Suppressor macrophage (primary cell): ENCODE measurements around the gene CFAP141.
"Not testable (repeated sequence)": the region's sequence is repeated elsewhere in the genome, so short reads cannot be mapped to it uniquely, and the experiment has no call there.

Experiments used
- DNase-seq, 4 experiments: peaks; one replicate each; pipeline ENCODE4 v3.0.0-alpha.2; 2020 to 2022
- total RNA-seq, 17 experiments: gene quantifications; one replicate each; lab custom pipeline; 2026; ENCODE audit warnings: mixed read lengths in 6 of 17, inconsistent platforms in 3 of 17; lab: John Stamatoyannopoulos, UW

Gene CFAP141
- total RNA-seq: 0 to 0.41 (median 0.07) reads per million in 17 experiments

- DNase-seq: no peak
These were observed at the start of gene CFAP141 for GRCh38 chr1:154206196-154206595. TSS of gene CFAP141 (minus strand) at chr1:154206333. CDS start at chr1:154206307, 26 bp downstream.

- no peak for DNase-seq
These were observed 47.5 kb upstream of the CFAP141 start for GRCh38 chr1:154253671-154254070.

GRCh38 chr1:154241703-154242351 is 35.7 kb upstream of the CFAP141 start:
- peak in 1 of 4 experiments; percentile 15 for DNase-seq

GRCh38 chr1:154240294-154240833 is 34.2 kb upstream of the CFAP141 start:
- no peak for DNase-seq

- no peak for DNase-seq
These were observed 33.4 kb upstream of the CFAP141 start for GRCh38 chr1:154239491-154239890.

- no peak for DNase-seq
These were observed 31.9 kb upstream of the CFAP141 start for GRCh38 chr1:154237880-154238506.

GRCh38 chr1:154237435-154237834 is 31.3 kb upstream of the CFAP141 start:
- DNase-seq: no peak

- DNase-seq: no peak
These were observed 30.7 kb upstream of the CFAP141 start for GRCh38 chr1:154236855-154237254.

- DNase-seq: not testable (repeated sequence)
These were observed 27.0 kb upstream of the CFAP141 start for GRCh38 chr1:154233127-154233526.

GRCh38 chr1:154231112-154231511 is 25.0 kb upstream of the CFAP141 start:
- DNase-seq: not testable (repeated sequence)

- DNase-seq: no peak
These were observed 19.2 kb upstream of the CFAP141 start for GRCh38 chr1:154225370-154225769.

- peak in 2 of 4 experiments; percentile 46 to 47 for DNase-seq
These were observed 17.5 kb upstream of the CFAP141 start for GRCh38 chr1:154223621-154224020.

- DNase-seq: no peak
These were observed 16.8 kb upstream of the CFAP141 start for GRCh38 chr1:154222918-154223317.

GRCh38 chr1:154222518-154222917 is 16.4 kb upstream of the CFAP141 start:
- DNase-seq: peak in 1 of 4 experiments; percentile 7

GRCh38 chr1:154221278-154222001 is 15.3 kb upstream of the CFAP141 start:
- peak; percentile 52 to 72 (median 60) for DNase-seq

GRCh38 chr1:154220970-154221277 is 14.8 kb upstream of the CFAP141 start:
- no peak for DNase-seq

GRCh38 chr1:154220071-154220969 is 14.2 kb upstream of the CFAP141 start, which contains the start of gene UBAP2L:
TSS of gene UBAP2L (plus strand) at chr1:154220955. CDS start at chr1:154225124, 4,169 bp downstream.
- peak; percentile 100 for DNase-seq

- peak; percentile 61 to 73 (median 69) for DNase-seq
These were observed 13.4 kb upstream of the CFAP141 start for GRCh38 chr1:154219541-154219940.

GRCh38 chr1:154218545-154218944 is 12.4 kb upstream of the CFAP141 start:
- no peak for DNase-seq

- DNase-seq: peak in 1 of 4 experiments; percentile 7
These were observed 7.1 kb upstream of the CFAP141 start for GRCh38 chr1:154213274-154213673.

- no peak for DNase-seq
These were observed 6.0 kb upstream of the CFAP141 start for GRCh38 chr1:154212083-154212482.
